GM12874 (cell line): ENCODE data around the gene CCL22.

ENCODE experiments used
- TF ChIP-seq, protein P1 (sequence below): IDR thresholded peaks from 2 replicates; pipeline ENCODE4 v1.5.1; 2011; ENCODE audit warnings: low read depth, mild to moderate bottlenecking, control low read depth, low read length, moderate library complexity; ENCODE audit not compliant: insufficient read depth

CCL22 gene

DNA sequence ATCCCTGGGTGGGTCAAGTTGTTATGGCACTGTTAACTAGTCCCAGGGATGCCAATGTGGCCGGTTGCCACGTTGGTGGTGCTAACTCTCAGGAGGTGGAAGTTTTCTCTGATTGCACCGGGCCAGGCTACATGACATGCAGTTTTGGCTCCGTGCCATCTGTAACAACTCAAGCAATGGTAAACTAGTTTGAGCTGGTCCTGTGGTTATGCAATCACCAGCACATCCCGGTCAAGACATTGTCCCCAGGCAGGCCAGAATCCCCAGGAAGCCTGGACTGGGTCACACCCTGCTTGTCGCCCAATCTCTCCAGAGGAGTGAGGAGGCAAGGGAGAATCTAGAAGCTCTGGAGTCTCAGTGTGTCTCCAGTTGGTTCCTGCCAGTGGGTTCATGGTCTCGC is 35.9 kb downstream of the CCL22 start:
- TF ChIP-seq, protein P1, sequence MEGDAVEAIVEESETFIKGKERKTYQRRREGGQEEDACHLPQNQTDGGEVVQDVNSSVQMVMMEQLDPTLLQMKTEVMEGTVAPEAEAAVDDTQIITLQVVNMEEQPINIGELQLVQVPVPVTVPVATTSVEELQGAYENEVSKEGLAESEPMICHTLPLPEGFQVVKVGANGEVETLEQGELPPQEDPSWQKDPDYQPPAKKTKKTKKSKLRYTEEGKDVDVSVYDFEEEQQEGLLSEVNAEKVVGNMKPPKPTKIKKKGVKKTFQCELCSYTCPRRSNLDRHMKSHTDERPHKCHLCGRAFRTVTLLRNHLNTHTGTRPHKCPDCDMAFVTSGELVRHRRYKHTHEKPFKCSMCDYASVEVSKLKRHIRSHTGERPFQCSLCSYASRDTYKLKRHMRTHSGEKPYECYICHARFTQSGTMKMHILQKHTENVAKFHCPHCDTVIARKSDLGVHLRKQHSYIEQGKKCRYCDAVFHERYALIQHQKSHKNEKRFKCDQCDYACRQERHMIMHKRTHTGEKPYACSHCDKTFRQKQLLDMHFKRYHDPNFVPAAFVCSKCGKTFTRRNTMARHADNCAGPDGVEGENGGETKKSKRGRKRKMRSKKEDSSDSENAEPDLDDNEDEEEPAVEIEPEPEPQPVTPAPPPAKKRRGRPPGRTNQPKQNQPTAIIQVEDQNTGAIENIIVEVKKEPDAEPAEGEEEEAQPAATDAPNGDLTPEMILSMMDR, result no peak

DNA sequence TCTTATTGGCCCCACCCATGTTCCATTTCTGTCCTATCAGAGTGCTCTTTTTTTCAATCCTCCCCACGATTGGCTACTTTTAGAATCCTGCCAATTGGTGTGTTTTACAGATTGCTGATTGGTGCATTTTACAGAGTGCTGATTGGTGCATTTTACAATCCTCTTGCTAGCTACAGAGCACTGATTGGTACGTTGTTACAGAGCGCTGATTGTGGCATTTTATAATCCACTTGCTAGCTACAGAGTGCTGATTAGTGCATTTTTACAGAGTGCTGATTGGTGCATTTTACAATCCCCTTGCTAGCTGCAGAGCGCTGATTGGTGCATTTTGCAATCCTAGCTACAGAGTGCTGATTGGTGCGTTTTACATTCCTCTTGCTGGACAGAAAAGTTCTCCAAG is 36.4 kb downstream of the CCL22 start:
- TF ChIP-seq, protein P1, result no peak

DNA sequence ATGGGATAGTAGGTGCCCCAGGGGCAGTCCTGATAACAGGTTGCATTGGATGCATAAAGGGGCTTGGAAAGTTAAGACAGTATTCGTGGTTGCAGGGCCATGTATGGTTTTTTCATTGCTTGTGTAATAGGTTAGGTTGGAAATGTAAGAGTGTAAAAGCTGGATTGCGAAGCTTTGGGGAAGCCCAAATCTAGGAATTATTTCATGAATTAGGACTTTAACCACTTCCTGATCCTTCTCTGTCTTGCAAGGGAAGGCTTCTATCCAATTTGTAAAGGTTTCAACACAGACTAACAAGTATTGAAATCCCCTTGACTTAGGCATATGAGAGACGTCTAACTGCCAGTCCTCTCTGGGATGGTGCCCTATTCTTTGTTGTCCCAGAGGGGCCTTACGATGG is 38.2 kb downstream of the CCL22 start:
- TF ChIP-seq, protein P1, result no peak

DNA sequence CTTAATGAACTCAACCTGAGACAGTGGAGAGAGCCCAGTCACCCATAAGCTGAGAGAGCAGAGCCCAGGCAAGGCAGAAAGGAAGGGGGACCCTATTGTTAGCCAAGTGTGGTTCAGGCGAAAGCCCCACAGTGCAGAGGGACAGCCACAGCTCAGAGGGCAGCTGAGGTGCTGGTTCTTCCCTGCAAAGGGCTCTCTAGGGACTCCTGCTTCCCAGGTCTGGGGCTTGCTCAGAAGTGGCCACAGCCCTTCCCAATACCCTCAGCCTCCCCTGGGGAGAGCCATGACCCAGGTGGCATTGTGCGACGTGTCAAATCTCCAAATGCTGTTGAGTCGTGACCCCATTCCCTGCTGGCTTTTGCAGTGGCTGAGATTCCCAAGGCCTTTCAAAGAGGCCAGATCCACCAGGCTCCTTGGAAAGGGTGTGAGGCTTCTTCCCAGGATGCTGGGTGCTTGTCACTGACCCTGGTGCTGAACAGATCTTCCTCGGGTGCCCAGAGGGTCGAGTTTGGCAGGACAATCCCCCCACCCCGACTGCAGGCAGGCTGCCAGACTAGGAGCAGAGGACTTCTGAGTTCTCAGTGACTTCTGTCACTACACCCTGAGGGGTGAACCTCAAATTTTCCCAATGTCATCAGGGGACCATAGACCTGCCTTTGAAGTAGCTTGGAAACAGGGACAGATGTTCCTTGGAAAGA is 43.5 kb downstream of the CCL22 start:
- TF ChIP-seq, protein P1, result no peak

DNA sequence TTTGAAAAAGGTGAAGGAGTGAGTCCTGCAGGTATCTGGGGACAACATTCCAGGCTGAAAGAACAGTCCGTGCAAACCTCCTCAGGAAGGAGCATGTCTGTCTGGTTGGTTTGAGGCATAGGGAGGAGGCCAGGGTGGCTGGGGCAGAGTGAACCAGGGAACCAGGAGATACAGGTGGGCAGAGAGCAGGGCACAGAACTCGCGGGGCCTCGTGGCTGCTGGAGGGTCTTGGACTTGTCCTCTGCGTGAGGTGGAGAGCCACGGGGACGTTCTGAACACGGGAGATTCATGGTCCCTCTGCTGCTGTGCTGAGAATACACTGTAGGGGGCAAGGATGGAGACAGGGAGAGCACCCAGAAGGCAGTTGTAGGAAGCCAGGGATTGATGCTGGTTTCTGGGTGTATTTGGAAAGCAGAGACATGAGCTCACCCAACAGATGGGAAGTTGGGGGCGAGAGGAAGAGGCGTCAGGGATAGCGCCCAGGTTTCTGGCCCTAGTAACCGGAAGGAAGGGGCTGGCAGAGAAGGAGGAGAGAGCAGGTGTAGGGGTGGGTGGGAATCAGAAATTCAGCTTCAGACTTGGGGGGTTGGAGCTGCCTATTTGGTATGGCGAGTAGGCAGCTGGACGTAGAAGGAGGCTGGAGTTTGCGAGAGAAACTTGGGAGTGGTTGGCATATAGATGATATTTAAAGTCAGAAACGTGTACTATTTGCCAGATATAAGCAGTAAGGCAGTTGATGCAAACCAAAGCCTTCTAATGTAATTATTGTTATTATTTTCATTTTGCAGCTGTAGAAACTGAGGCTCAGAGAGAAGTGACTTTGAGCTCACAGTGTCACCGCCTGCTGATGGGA is 45.6 kb downstream of the CCL22 start, which contains the start of gene CCL17:
TSS of gene CCL17 (plus strand) at position 803 of the 853 bp plus-strand sequence. CDS start 9,166 bp downstream, outside the sequence.
- TF ChIP-seq, protein P1, result no peak

DNA sequence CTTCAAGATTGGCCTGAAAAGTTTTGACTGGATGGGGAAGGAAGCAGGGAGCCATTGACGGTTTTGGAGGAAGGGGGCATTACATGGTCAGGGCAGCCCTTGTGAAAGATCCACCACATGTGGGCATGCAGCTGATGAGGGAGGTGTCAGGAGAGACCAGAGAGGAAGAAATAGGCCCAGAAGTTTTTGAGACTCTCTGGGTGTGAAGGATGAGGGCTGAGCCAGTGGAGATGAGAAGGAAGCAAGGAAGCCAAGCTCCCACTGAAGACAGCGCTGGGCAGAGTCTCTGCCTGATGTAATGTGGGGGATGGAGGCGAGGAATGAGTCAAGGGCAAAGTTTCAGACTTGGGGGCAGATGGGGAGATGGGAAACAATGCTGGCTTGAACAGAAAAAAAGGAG is 46.5 kb downstream of the CCL22 start:
- TF ChIP-seq, protein P1, result no peak

DNA sequence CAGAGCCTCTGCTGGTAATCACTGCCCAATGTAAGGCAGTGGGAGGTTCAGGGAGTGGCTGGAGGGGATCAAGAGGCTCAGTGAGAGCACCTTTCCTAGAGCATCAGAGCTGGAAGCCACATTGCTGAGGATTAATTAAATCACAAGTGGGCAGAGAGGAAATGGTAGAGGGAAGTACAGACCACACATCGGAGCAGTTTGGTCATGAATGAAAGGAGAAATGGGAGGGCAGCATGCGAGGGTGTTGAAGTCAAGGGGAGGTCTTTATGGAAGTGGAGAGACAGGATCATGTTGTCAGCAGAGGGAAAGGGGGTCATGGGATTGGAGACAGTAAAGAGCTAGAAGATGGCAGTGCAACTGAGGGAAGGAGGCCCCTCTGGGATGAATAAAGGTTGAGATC is 48.3 kb downstream of the CCL22 start:
- TF ChIP-seq, protein P1, result no peak
